GM12872 (cell line): ENCODE measurements around the gene FSCN2.

Experiments
- TF ChIP-seq, protein P1 (sequence below): IDR thresholded peaks from 3 replicates; pipeline ENCODE4 v1.5.1; 2011; ENCODE audit warnings: low read depth, mild to moderate bottlenecking, low read length, moderate library complexity; ENCODE audit not compliant: insufficient read depth

Gene FSCN2

DNA sequence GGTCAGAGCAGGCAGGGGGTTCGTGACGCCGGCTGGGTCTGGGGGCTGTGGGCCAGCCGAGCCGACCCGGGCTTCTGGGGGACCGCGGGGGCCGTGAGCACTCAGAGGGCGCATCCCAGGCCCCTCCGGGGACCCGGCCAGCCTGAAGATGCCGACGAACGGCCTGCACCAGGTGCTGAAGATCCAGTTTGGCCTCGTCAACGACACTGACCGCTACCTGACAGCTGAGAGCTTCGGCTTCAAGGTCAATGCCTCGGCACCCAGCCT lies 140 bp downstream of the FSCN2 start:
- TF ChIP-seq, protein P1, sequence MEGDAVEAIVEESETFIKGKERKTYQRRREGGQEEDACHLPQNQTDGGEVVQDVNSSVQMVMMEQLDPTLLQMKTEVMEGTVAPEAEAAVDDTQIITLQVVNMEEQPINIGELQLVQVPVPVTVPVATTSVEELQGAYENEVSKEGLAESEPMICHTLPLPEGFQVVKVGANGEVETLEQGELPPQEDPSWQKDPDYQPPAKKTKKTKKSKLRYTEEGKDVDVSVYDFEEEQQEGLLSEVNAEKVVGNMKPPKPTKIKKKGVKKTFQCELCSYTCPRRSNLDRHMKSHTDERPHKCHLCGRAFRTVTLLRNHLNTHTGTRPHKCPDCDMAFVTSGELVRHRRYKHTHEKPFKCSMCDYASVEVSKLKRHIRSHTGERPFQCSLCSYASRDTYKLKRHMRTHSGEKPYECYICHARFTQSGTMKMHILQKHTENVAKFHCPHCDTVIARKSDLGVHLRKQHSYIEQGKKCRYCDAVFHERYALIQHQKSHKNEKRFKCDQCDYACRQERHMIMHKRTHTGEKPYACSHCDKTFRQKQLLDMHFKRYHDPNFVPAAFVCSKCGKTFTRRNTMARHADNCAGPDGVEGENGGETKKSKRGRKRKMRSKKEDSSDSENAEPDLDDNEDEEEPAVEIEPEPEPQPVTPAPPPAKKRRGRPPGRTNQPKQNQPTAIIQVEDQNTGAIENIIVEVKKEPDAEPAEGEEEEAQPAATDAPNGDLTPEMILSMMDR, result no peak

DNA sequence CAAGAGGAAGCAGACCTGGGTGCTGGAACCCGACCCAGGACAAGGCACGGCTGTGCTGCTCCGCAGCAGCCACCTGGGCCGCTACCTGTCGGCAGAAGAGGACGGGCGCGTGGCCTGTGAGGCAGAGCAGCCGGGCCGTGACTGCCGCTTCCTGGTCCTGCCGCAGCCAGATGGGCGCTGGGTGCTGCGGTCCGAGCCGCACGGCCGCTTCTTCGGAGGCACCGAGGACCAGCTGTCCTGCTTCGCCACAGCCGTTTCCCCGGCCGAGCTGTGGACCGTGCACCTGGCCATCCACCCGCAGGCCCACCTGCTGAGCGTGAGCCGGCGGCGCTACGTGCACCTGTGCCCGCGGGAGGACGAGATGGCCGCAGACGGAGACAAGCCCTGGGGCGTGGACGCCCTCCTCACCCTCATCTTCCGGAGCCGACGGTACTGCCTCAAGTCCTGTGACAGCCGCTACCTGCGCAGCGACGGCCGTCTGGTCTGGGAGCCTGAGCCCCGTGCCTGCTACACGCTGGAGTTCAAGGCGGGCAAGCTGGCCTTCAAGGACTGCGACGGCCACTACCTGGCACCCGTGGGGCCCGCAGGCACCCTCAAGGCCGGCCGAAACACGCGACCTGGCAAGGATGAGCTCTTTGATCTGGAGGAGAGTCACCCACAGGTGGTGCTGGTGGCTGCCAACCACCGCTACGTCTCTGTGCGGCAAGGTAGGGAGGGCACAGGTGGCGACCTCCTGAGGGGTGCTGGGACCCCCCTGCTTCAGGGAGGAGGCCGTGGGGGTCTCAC lies 667 bp downstream of the FSCN2 start:
- TF ChIP-seq, protein P1, result no peak

DNA sequence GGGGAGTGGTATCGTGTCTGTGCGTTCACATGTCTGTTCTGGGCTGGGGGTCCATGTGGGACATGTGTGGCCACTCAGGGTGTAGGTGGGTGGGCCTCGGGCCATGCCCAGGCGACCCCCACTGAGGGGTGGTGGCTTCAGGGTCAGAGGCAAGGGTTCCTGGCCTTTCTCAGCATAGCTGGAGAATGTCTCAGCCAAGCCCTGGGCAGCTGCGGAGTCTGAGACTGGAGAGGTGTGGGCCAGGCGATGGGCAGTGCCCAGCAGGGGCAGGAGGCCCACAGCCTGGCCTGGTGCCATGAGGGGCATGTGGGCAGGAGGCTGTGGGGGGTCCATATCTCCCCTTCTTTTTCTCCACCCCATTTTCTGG lies 1.2 kb downstream of the FSCN2 start:
- TF ChIP-seq, protein P1, result no peak

DNA sequence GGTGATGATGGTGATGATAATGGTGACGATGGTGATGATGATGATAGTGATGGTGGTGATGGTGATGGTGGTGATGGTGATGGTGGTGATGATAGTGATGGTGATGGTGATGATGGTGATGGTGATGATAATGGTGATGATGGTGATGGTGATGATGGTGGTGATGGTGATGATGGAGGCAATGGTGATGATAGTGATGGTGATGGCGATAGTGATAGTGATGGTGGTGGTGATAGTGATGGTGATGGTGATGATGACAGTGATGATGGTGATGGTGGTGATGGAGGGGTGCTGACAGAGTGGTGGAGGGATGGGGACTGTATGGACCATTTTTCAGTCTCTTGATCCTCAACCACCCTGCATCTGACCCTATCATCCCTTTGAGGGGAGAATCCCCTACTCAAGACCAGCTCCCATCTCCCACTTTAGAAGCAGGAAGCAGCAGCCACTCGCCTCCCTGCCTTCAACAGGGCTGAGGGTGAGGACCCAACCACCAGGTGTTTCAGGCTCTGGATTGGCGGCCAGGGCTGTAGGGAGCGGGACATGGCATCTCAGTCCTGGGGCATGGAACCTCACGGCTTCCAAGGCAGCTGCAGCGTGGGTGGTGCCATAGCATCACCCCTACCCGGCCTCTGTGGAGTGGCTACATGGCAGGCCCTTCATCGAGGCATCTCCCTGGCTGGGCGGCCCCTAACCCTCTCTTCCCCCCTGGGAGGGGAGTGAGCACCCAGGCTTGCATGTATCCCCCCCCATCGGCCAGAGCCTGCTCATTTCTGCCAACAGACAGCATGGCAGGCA lies 4.5 kb downstream of the FSCN2 start:
- TF ChIP-seq, protein P1, result no peak

DNA sequence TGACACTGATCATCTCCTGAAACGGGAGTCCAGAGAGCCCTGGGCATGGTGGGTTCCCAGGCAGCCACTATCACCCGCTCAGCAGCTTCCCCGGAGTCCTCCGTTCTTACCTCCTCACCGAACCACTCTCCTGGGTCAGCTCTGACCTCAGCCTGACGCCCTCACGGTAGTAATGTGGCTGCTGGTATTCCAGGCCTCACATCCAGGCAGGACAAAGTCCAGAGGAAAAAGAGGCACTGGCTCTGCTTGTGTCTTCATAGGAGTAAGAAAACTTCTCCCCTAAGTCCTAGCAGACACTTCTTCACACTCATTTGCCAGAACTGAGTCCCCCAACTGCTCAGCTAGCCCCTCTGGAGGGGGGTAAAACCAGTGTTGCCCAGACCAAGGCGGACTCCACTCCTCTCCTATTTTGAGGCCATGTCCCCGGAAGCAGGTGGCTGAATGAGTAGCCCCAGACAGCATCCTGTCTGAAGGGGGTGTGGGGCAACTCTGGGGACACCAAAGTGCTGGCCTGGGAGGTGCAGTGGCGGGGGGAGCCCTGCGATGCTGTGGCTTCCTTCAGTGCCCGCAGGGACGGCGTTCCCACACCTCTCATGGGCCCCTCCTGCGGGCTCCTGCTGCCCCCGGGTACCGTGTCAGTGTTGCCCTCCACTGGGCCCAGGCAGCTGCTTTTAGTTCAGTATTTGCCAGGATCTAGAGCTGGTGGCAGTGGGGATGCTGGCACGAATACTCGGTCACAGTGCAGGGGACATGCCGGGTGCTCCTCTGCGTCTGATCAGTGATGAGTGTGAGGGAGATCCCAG lies 5.4 kb downstream of the FSCN2 start:
- TF ChIP-seq, protein P1, result no peak

DNA sequence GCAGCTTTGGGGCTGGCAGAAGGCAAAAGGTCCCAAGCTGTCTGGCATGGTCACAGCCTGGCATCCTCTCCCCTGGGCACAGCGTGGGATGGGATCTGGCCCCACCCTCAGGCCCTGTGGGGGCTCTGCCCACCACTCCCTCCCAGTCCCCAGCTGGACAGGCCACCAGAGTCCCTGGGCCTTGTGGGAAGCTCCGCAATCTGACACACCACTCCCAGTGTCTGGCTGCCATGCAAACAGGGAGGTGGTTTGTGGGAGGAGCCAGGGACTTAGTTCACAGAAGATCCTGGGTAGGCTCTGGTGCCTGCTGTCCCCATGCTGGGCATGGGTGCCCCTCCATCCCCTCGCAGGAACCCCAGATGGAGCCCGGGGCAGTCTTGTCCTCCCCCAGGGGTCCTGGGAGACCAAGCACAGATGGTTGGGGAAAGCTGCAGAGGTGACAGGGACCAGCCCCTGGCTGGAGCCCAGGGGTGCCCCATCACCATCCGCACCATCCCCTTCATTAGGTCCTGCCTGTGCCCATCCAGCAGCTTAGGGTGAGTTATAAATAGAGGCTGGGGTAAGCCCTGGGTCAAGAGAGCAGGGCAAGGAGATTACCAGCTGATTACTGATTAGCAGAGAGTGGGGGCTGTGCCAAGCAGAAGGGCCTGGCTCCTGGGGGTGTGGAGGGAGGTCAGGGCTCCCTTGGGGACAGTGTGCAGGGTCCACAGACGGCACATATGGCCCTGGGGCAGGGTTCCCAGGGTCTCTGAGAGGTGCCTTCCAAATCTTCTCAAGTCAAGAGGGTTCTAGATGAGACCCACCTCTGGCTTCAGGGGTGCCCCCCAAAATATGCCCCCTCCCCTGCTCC lies 6.2 kb downstream of the FSCN2 start:
- TF ChIP-seq, protein P1, result no peak
